Esophagus squamous epithelium (tissue), 4 donors: ENCODE results near the gene CAPN12.

Source experiments
- CTCF ChIP-seq, 6 experiments: fragments of 450-650 bp in 4 of 6; fragments of 200-600 bp in 2 of 6; sonication (generic) in 2 of 6; IDR thresholded peaks; one replicate each; pipeline ENCODE4 v1.5.1; 2016 to 2019; ENCODE audit warnings: antibody characterized with exemption in 6 of 6, mild to moderate bottlenecking in 4 of 6, moderate library complexity in 4 of 6
- POLR2A ChIP-seq, 4 donors: fragments of 450-650 bp; IDR thresholded peaks; one replicate each; pipeline ENCODE4 v1.6.1; 2017; ENCODE audit warnings: antibody characterized with exemption in 4 of 4, mild to moderate bottlenecking in 4 of 4, moderate library complexity in 3 of 4

GRCh38 chr19:38722947-38723605 lies 21.2 kb downstream of the CAPN12 start:
- TF ChIP-seq POLR2A (IDR thresholded peaks at IDR 0.05) (no peak), CTCF (IDR thresholded peaks at IDR 0.05) (no peak)
